Measurements from ENCODE around the gene KRABD2.

DNA sequence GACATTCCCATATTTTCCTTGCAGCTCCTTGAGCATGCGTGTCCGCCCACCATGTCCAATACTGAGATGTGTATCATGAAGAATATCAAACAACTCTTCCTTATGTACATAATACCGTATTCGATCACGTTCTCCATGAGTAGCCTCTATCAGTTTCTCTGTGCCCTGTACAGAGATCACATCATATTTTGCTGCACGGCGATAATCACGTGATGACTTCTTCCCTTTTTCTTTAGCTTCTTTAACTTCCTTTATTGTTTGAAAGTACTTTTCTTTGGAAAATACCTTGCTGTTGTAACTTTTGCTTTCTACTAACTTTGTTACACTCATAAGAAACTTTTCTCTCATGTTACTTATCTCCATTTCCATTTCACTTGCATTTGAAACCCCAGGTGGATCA lies 6.6 kb downstream of the KRABD2 start:
- no peak for TF ChIP-seq EZH2phosphoT487 (IDR thresholded peaks at IDR 0.05; ENCODE audit: unreplicated experiment)
- no peak for TF ChIP-seq ZNF331 (CRISPR knock-in tag; IDR thresholded peaks at IDR 0.05; ENCODE audit: low read depth)
- TF ChIP-seq, protein P1, sequence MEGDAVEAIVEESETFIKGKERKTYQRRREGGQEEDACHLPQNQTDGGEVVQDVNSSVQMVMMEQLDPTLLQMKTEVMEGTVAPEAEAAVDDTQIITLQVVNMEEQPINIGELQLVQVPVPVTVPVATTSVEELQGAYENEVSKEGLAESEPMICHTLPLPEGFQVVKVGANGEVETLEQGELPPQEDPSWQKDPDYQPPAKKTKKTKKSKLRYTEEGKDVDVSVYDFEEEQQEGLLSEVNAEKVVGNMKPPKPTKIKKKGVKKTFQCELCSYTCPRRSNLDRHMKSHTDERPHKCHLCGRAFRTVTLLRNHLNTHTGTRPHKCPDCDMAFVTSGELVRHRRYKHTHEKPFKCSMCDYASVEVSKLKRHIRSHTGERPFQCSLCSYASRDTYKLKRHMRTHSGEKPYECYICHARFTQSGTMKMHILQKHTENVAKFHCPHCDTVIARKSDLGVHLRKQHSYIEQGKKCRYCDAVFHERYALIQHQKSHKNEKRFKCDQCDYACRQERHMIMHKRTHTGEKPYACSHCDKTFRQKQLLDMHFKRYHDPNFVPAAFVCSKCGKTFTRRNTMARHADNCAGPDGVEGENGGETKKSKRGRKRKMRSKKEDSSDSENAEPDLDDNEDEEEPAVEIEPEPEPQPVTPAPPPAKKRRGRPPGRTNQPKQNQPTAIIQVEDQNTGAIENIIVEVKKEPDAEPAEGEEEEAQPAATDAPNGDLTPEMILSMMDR (conservative IDR thresholded peaks at IDR 0.05; ENCODE audit: low read depth in 2 of 2) = no peak
- no peak for TF ChIP-seq EZH2 (IDR thresholded peaks at IDR 0.05; ENCODE audit: low read depth, unreplicated experiment)
- TF ChIP-seq, protein P2, sequence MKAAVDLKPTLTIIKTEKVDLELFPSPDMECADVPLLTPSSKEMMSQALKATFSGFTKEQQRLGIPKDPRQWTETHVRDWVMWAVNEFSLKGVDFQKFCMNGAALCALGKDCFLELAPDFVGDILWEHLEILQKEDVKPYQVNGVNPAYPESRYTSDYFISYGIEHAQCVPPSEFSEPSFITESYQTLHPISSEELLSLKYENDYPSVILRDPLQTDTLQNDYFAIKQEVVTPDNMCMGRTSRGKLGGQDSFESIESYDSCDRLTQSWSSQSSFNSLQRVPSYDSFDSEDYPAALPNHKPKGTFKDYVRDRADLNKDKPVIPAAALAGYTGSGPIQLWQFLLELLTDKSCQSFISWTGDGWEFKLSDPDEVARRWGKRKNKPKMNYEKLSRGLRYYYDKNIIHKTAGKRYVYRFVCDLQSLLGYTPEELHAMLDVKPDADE (IDR thresholded peaks at IDR 0.05) = no peak
- TF ChIP-seq, protein P3, sequence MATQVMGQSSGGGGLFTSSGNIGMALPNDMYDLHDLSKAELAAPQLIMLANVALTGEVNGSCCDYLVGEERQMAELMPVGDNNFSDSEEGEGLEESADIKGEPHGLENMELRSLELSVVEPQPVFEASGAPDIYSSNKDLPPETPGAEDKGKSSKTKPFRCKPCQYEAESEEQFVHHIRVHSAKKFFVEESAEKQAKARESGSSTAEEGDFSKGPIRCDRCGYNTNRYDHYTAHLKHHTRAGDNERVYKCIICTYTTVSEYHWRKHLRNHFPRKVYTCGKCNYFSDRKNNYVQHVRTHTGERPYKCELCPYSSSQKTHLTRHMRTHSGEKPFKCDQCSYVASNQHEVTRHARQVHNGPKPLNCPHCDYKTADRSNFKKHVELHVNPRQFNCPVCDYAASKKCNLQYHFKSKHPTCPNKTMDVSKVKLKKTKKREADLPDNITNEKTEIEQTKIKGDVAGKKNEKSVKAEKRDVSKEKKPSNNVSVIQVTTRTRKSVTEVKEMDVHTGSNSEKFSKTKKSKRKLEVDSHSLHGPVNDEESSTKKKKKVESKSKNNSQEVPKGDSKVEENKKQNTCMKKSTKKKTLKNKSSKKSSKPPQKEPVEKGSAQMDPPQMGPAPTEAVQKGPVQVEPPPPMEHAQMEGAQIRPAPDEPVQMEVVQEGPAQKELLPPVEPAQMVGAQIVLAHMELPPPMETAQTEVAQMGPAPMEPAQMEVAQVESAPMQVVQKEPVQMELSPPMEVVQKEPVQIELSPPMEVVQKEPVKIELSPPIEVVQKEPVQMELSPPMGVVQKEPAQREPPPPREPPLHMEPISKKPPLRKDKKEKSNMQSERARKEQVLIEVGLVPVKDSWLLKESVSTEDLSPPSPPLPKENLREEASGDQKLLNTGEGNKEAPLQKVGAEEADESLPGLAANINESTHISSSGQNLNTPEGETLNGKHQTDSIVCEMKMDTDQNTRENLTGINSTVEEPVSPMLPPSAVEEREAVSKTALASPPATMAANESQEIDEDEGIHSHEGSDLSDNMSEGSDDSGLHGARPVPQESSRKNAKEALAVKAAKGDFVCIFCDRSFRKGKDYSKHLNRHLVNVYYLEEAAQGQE (IDR thresholded peaks at IDR 0.05; ENCODE audit: unreplicated experiment) = no peak
- TF ChIP-seq ZNF114 (CRISPR knock-in tag; IDR thresholded peaks at IDR 0.05) = no peak

Measured in GM23338 (cell line).